Tibial nerve (tissue), 4 donors: ENCODE measurements around the gene RHOBTB3.

Experiments
- CTCF ChIP-seq, 5 experiments: fragments of 200-600 bp in 3 of 5; fragments of 450-650 bp in 2 of 5; sonication (generic) in 3 of 5; IDR thresholded peaks; one replicate each; pipeline ENCODE4 v1.5.1; 2016 to 2019; ENCODE audit warnings: antibody characterized with exemption in 5 of 5, mild to moderate bottlenecking in 3 of 5, moderate library complexity in 2 of 5
- EP300 ChIP-seq, 2 donors: sonication (generic); formaldehyde crosslinking; IDR thresholded peaks; one replicate each; pipeline ENCODE4 v1.6.1; 2017; ENCODE audit warnings: antibody characterized with exemption in 2 of 2, mild to moderate bottlenecking in 1 of 2
- POLR2A ChIP-seq, 2 donors: fragments of 450-650 bp; IDR thresholded peaks; one replicate each; pipeline ENCODE4 v1.6.1; 2017; ENCODE audit warnings: antibody characterized with exemption in 2 of 2, mild to moderate bottlenecking in 2 of 2, moderate library complexity in 2 of 2

DNA sequence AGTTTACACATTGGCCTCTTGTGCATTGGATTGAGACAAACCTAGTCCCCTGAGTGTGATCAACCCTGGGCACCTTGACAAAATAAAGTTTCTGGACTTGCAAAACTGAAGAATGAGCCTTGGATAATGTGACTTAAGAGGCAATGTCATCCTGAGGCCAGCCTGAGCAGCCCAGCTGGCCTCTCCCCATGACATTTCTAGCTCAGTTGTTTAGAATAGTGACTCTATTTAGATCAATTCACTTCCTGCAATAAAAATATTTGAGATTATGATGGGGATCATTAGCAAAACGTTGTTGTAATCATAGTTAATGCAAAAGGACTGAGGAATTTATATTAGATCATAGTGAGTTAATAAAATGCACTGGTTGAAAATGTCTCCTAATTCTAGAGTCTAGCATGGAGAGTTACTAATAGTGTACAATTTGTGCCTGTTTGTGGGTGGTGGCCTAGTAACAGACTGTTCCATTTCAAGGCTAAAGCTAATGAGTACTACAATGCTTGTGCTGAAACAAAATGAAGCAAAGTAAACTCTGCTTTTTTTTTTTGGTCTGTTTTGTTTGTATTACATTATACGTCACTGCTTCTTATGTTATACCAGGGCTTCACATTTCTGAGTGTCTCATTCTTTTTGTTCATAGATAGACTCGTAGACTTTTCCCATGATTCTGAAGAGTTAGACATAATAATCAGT, 10.9 kb upstream of the RHOBTB3 start:
- TF ChIP-seq CTCF (IDR thresholded peaks at IDR 0.05) (no peak), POLR2A (IDR thresholded peaks at IDR 0.05) (no peak), EP300 (IDR thresholded peaks at IDR 0.05) (peak in 1 of 2 donors; percentile 50)
